Sigmoid colon (tissue), 4 donors: ENCODE data around the gene BARD1.

Source experiments
- CTCF ChIP-seq, 4 experiments: fragments of 450-650 bp in 3 of 4; fragments of 200-600 bp in 1 of 4; IDR thresholded peaks; one replicate each; pipeline ENCODE4 v1.5.1; 2016 to 2019; ENCODE audit warnings: antibody characterized with exemption in 4 of 4, mild to moderate bottlenecking in 3 of 4, moderate library complexity in 2 of 4
- EP300 ChIP-seq, 4 donors: sonication (generic); formaldehyde crosslinking; IDR thresholded peaks; one replicate each; pipeline ENCODE4 v1.6.1; 2017; ENCODE audit warnings: antibody characterized with exemption in 4 of 4
- POLR2A ChIP-seq, 2 donors: fragments of 450-650 bp; IDR thresholded peaks; one replicate each; pipeline ENCODE4 v1.6.1; 2016; ENCODE audit warnings: antibody characterized with exemption in 2 of 2, mild to moderate bottlenecking in 2 of 2, moderate library complexity in 2 of 2
- POLR2AphosphoS5 ChIP-seq, 4 donors: sonication (generic); formaldehyde crosslinking; IDR thresholded peaks; one replicate each; pipeline ENCODE4 v1.6.1; 2017; ENCODE audit warnings: antibody characterized with exemption in 4 of 4

- no peak for TF ChIP-seq CTCF (IDR thresholded peaks at IDR 0.05)
- no peak for TF ChIP-seq POLR2AphosphoS5 (IDR thresholded peaks at IDR 0.05)
- TF ChIP-seq EP300 (IDR thresholded peaks at IDR 0.05), result no peak
- no peak for TF ChIP-seq POLR2A (IDR thresholded peaks at IDR 0.05)
Measured at GRCh38 chr2:214801068-214801467, 8.4 kb downstream of the BARD1 start.
